Renal cortex interstitium (tissue), 11 donors: ENCODE measurements around the gene CDH23. TPM values are rescaled to one million over a fixed set of nuclear protein-coding genes. Genes with fewer than 3 reads are reported as not detected.

ENCODE experiments used
- DNase-seq, 11 donors: peaks; one replicate each; pipeline ENCODE4 v3.0.0-alpha.2; 2013; ENCODE audit warnings: low read depth in 9 of 11, low spot score in 4 of 11; ENCODE audit errors: extremely low read depth in 1 of 11
- polyA plus RNA-seq, 3 donors: library from polyadenylated mRNA; unstranded; fragments of 120-200 nt; gene quantifications; one replicate each; pipeline ENCODE4 v1.2.1, GENCODE V29; 2013; ENCODE audit not compliant: insufficient read length in 3 of 3

The CDH23 gene
- polyA plus RNA-seq, 3 donors: 0.78 to 2.1 (median 1.0) TPM

- no peak for DNase-seq
These were observed 264.4 kb downstream of the CDH23 start for GRCh38 chr10:71661060-71661622.

- DNase-seq: no peak
These were observed 265.1 kb downstream of the CDH23 start for GRCh38 chr10:71661779-71662336.

GRCh38 chr10:71663311-71663710 lies 266.6 kb downstream of the CDH23 start:
- no peak for DNase-seq

- no peak for DNase-seq
These were observed 267.9 kb downstream of the CDH23 start for GRCh38 chr10:71664585-71664984.

GRCh38 chr10:71665456-71665855 lies 268.7 kb downstream of the CDH23 start:
- DNase-seq: no peak

GRCh38 chr10:71666639-71667386 lies 270.1 kb downstream of the CDH23 start:
- DNase-seq: peak in 8 of 11 donors; percentile 41 to 77 (median 53)

- DNase-seq: no peak
These were observed 270.6 kb downstream of the CDH23 start for GRCh38 chr10:71667387-71667752.

GRCh38 chr10:71671994-71672946 lies 275.6 kb downstream of the CDH23 start:
- no peak for DNase-seq

- no peak for DNase-seq
These were observed 278.7 kb downstream of the CDH23 start for GRCh38 chr10:71675295-71675970.

GRCh38 chr10:71677261-71677660 lies 280.5 kb downstream of the CDH23 start:
- DNase-seq: no peak

- DNase-seq: no peak
These were observed 281.5 kb downstream of the CDH23 start for GRCh38 chr10:71678057-71678805.

- DNase-seq: no peak
These were observed 282.7 kb downstream of the CDH23 start for GRCh38 chr10:71679425-71679824.

- DNase-seq: no peak
These were observed 285.3 kb downstream of the CDH23 start for GRCh38 chr10:71681977-71682376.

GRCh38 chr10:71683301-71683700 lies 286.6 kb downstream of the CDH23 start:
- no peak for DNase-seq

- DNase-seq: no peak
These were observed 287.8 kb downstream of the CDH23 start for GRCh38 chr10:71684356-71685173.

GRCh38 chr10:71685554-71686232 lies 289.0 kb downstream of the CDH23 start:
- no peak for DNase-seq

- DNase-seq: no peak
These were observed 290.4 kb downstream of the CDH23 start for GRCh38 chr10:71687077-71687476.
